T-cell (primary cell): ENCODE results near the gene ADGRL3. TPM values are rescaled to one million over a fixed set of nuclear protein-coding genes. Genes with fewer than 3 reads are reported as not detected.
"Not testable (repeated sequence)": the region's sequence is repeated elsewhere in the genome, so short reads cannot be mapped to it uniquely, and the experiment has no call there.

ENCODE experiments used
- ATAC-seq, 4 experiments: fragments of 200-7000 bp in 3 of 4; fragments of 150-1000 bp in 1 of 4; cut with Tn5 transposase; replicated peaks in 1 of 4; 1 replicate in 3 of 4; 2 replicates in 1 of 4; pipeline ENCODE4 v1.10.0; 2021; ENCODE audit warnings: moderate library complexity in 3 of 4, mild to moderate bottlenecking in 2 of 4, moderate number of reproducible peaks in 1 of 4
- CTCF ChIA-PET, 2 donors: fragments of 300-600 bp; sonication (Branson Sonifier 250); formaldehyde crosslinking; loops; one replicate each; lab custom pipeline; 2022; ENCODE audit warnings: antibody characterized with exemption in 2 of 2; lab: Charles Lee
- POLR2A ChIA-PET, 2 donors: fragments of 300-600 bp; sonication (Branson Sonifier 250); formaldehyde crosslinking; loops; one replicate each; lab custom pipeline; 2022; ENCODE audit warnings: antibody characterized with exemption in 2 of 2; lab: Charles Lee
- DNase-seq, 35 experiments: peaks; one replicate each; pipeline versions ENCODE4 v3.0.0 to v3.0.0-alpha.2; 2013 to 2023
- H3K27ac ChIP-seq: one replicate; pipeline ENCODE4 v1.5.1; 2013; ENCODE audit warnings: low read length
- H3K27me3 ChIP-seq, 2 experiments: replicated peaks in 1 of 2; 1 replicate in 1 of 2; 2 replicates in 1 of 2; pipeline versions ENCODE4 v1.6.1 to v1.7.0; 2013; ENCODE audit warnings: low read length in 1 of 2, mixed read lengths in 1 of 2; ENCODE audit not compliant: control insufficient read depth in 2 of 2, insufficient read depth in 2 of 2; ENCODE audit errors: extremely low read depth in 1 of 2
- H3K36me3 ChIP-seq, 2 donors: 1 replicate in 1 of 2; 2 replicates in 1 of 2; pipeline versions ENCODE4 v1.6.1 to v1.7.0; 2013; ENCODE audit warnings: low read length in 1 of 2; ENCODE audit not compliant: control insufficient read depth in 2 of 2, insufficient read depth in 1 of 2; ENCODE audit errors: extremely low read depth in 1 of 2
- H3K4me1 ChIP-seq, 2 experiments: 1 replicate in 1 of 2; 2 replicates in 1 of 2; pipeline versions ENCODE4 v1.6.1 to v1.7.0; 2013; ENCODE audit warnings: low read length in 2 of 2, mixed read lengths in 1 of 2; ENCODE audit not compliant: insufficient read depth in 2 of 2, control insufficient read depth in 1 of 2; ENCODE audit errors: extremely low read depth in 1 of 2
- H3K4me3 ChIP-seq, 2 donors: 1 replicate in 1 of 2; 2 replicates in 1 of 2; pipeline versions ENCODE4 v1.5.1 to v1.7.0; 2013; ENCODE audit warnings: mild to moderate bottlenecking in 2 of 2, low read length in 1 of 2, moderate library complexity in 1 of 2; ENCODE audit not compliant: control insufficient read depth in 1 of 2; ENCODE audit errors: extremely low read depth in 1 of 2
- H3K9me3 ChIP-seq: 2 replicates; pipeline ENCODE4 v1.7.0; 2013
- H3K27ac Mint-ChIP-seq, 2 donors: one replicate each; pipeline ENCODE4 v1.8.0; 2020 to 2021; ENCODE audit warnings: mild to moderate bottlenecking in 2 of 2, mixed read lengths in 2 of 2
- H3K27me3 Mint-ChIP-seq, 2 donors: one replicate each; pipeline ENCODE4 v1.8.0; 2021 to 2022; ENCODE audit warnings: mixed read lengths in 2 of 2
- H3K36me3 Mint-ChIP-seq: one replicate; pipeline ENCODE4 v1.8.0; 2021; ENCODE audit warnings: mixed read lengths
- H3K4me1 Mint-ChIP-seq, 3 donors: one replicate each; pipeline ENCODE4 v1.8.0; 2020 to 2022; ENCODE audit warnings: mixed read lengths in 3 of 3, mild to moderate bottlenecking in 1 of 3
- H3K4me3 Mint-ChIP-seq, 3 donors: one replicate each; pipeline ENCODE4 v1.8.0; 2020 to 2022; ENCODE audit warnings: mild to moderate bottlenecking in 3 of 3, mixed read lengths in 3 of 3, moderate library complexity in 3 of 3
- H3K9me3 Mint-ChIP-seq, 3 donors: one replicate each; pipeline ENCODE4 v1.8.0; 2020 to 2022; ENCODE audit warnings: mixed read lengths in 3 of 3
- WGBS: methylation state at CpG from one replicate; pipeline ENCODE4 v1.1.5; 2013; ENCODE audit warnings: missing lambda C conversion rate; ENCODE audit not compliant: insufficient coverage; 5-methylcytosine and 5-hydroxymethylcytosine counted together
- total RNA-seq, 35 experiments: library from RNA in 6 of 35; stranded (reverse) in 6 of 35; fragments of 120-200 nt in 1 of 35; gene quantifications; one replicate each; pipeline versions ENCODE4 v1.2.1 to v1.2.4 and lab custom pipeline; 2013 to 2026

The ADGRL3 gene
- total RNA-seq, 5 donors from 2014 or later (not counting 1 experiment from before 2014, with no cell fraction given) = 0.09 TPM; not detected in 4

- no peak for ATAC-seq
- no peaks in the 10 kb centered on the region for H3K9me3 ChIP-seq
- no peaks in the 10 kb centered on the region for H3K27me3 ChIP-seq
- H3K4me1 ChIP-seq = no peaks in the 10 kb centered on the region
- H3K36me3 Mint-ChIP-seq = no peaks in the 10 kb centered on the region
- no peaks in the 10 kb centered on the region for H3K4me1 Mint-ChIP-seq
- ChIA-PET CTCF (no interaction called here), POLR2A (no interaction called here)
- 71% methylated on average over 1 of the region's 1 CpG for WGBS
- peaks cover 14 to 16% (median 14%) of the 10 kb centered on the region in 3 donors for H3K9me3 Mint-ChIP-seq
- no peak for DNase-seq
- no peak overlapping the region for H3K4me3 ChIP-seq
- no peaks in the 10 kb centered on the region for H3K27me3 Mint-ChIP-seq
- no peaks in the 10 kb centered on the region for H3K36me3 ChIP-seq
- no peak overlapping the region for H3K27ac ChIP-seq
- H3K27ac Mint-ChIP-seq = no peak overlapping the region
- H3K4me3 Mint-ChIP-seq = no peak overlapping the region
Observed at GRCh38 chr4:61374447-61374891, 174.3 kb downstream of the ADGRL3 start.

DNA sequence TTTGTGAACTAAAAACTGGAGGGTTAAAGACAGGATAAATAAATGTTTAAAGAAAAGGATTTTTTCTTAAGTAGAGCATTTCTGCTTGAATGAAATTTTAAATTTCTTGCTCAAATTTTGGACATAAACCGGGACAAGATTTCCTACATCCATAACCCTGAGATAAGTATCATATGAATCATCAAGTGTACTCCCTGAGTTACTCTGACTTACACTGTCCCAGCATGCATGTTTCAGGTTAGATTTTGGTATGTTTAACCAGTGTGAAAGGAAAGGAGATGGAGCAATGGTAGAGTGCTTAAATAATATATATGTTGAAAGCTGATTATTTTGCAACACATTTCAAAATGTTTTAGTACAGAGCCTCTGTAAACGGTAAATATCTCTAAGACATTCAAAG lies 175.2 kb downstream of the ADGRL3 start:
- Histone ChIP-seq H3K27me3 (no peaks in the 10 kb centered on the region), H3K36me3 (no peaks in the 10 kb centered on the region), H3K4me3 (no peak overlapping the region), H3K27ac (no peak overlapping the region), H3K4me1 (no peaks in the 10 kb centered on the region), H3K9me3 (no peaks in the 10 kb centered on the region)
- DNase-seq (no peak), ATAC-seq (no peak)
- no peaks in the 10 kb centered on the region for H3K36me3 Mint-ChIP-seq
- H3K9me3 Mint-ChIP-seq = peaks cover 14 to 16% (median 14%) of the 10 kb centered on the region in 3 donors
- no peaks in the 10 kb centered on the region for H3K4me1 Mint-ChIP-seq
- H3K27ac Mint-ChIP-seq = no peak overlapping the region
- no peaks in the 10 kb centered on the region for H3K27me3 Mint-ChIP-seq
- no CpG with 5 or more reads among the region's 2 CpGs for whole genome bisulfite sequencing
- H3K4me3 Mint-ChIP-seq = no peak overlapping the region
- POLR2A ChIA-PET = interaction anchor here in 1 of 2 donors (0.6 kb wide), 1 partner anchor 16 kb away, joined by 5 read pairs; no protein-coding TSS in a partner anchor
- CTCF ChIA-PET = interaction anchor here in 1 of 2 donors (0.6 kb wide), 1 partner anchor 9 kb away, joined by 3 read pairs; no protein-coding TSS in a partner anchor

DNA sequence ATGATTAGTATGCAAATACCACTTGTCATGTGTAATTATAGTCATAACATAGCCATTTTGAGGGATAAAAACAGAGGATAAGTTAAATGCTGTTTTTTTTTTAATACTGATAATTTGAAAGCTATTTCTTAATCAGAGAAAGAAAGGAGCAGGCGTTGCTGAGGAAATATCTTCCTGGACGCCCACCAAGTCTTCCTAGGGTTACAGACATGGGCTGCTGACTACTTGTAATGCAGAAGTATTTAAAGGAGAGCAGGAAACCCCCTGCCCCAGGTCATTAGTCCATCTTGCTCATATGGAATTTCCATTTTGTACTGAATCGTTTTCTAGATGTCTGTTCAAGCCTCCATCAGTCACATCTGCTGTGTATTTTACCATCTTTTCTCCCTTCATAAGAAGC lies 176.2 kb downstream of the ADGRL3 start:
- no peak overlapping the region for H3K4me3 ChIP-seq
- H3K36me3 ChIP-seq = no peaks in the 10 kb centered on the region
- ChIA-PET CTCF (no interaction called here), POLR2A (no interaction called here)
- no CpG with 5 or more reads among the region's 3 CpGs for WGBS
- Mint-ChIP-seq H3K9me3 (peaks cover 16 to 21% (median 19%) of the 10 kb centered on the region in 3 donors), H3K4me1 (no peaks in the 10 kb centered on the region), H3K4me3 (no peak overlapping the region), H3K27ac (no peak overlapping the region), H3K27me3 (no peaks in the 10 kb centered on the region), H3K36me3 (no peaks in the 10 kb centered on the region)
- no peak overlapping the region for H3K27ac ChIP-seq
- no peaks in the 10 kb centered on the region for H3K9me3 ChIP-seq
- no peaks in the 10 kb centered on the region for H3K27me3 ChIP-seq
- no peaks in the 10 kb centered on the region for H3K4me1 ChIP-seq
- ATAC-seq (no peak), DNase-seq (no peak)

- Histone ChIP-seq H3K27me3 (no peaks in the 10 kb centered on the region), H3K4me3 (no peak overlapping the region), H3K27ac (no peak overlapping the region), H3K9me3 (no peaks in the 10 kb centered on the region), H3K4me1 (no peaks in the 10 kb centered on the region), H3K36me3 (no peaks in the 10 kb centered on the region)
- H3K4me1 Mint-ChIP-seq = no peaks in the 10 kb centered on the region
- H3K4me3 Mint-ChIP-seq = no peak overlapping the region
- DNase-seq = no peak
- POLR2A ChIA-PET = no interaction called here
- CTCF ChIA-PET = no interaction called here
- no CpG with 5 or more reads among the region's 1 CpG for WGBS
- no peaks in the 10 kb centered on the region for H3K27me3 Mint-ChIP-seq
- no peak for ATAC-seq
- no peak overlapping the region for H3K27ac Mint-ChIP-seq
- H3K9me3 Mint-ChIP-seq = peaks cover 20 to 23% (median 21%) of the 10 kb centered on the region in 3 donors
- H3K36me3 Mint-ChIP-seq = no peaks in the 10 kb centered on the region
Observed at GRCh38 chr4:61379406-61379805, 179.3 kb downstream of the ADGRL3 start.

- Histone ChIP-seq H3K4me1 (no peaks in the 10 kb centered on the region), H3K36me3 (no peaks in the 10 kb centered on the region), H3K27ac (no peak overlapping the region), H3K9me3 (no peaks in the 10 kb centered on the region), H3K27me3 (no peaks in the 10 kb centered on the region), H3K4me3 (no peak overlapping the region)
- ChIA-PET POLR2A (no interaction called here), CTCF (no interaction called here)
- Mint-ChIP-seq H3K4me1 (no peaks in the 10 kb centered on the region), H3K4me3 (no peak overlapping the region), H3K27ac (no peak overlapping the region), H3K27me3 (no peaks in the 10 kb centered on the region), H3K9me3 (peaks cover 23 to 24% (median 23%) of the 10 kb centered on the region in 3 donors), H3K36me3 (no peaks in the 10 kb centered on the region)
- DNase-seq = no peak
- no CpG with 5 or more reads among the region's 2 CpGs for WGBS
- no peak for ATAC-seq
Observed at GRCh38 chr4:61380865-61381264, 180.7 kb downstream of the ADGRL3 start.

DNA sequence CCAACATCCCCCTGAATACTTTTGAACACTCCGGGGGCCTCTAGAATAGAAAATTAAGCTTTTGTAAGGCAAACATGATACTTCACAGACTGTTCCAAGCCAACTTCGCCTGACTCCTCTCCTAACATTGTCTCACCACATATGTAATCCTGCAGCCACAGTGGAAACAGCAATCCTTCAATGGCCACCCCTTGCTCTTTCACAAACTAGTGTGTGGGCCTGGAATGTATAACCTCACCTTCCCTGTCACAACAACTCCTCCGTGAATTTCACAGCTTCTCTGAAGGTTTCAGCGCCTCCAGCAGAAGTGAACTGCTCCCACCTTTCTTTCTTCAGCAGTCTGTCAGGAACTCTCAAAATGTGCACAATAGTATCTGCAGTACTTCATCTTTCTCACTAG lies 185.1 kb downstream of the ADGRL3 start:
- ATAC-seq (no peak), DNase-seq (no peak)
- CTCF ChIA-PET = no interaction called here
- Mint-ChIP-seq H3K27ac (no peak overlapping the region), H3K36me3 (no peaks in the 10 kb centered on the region), H3K9me3 (peaks cover 13 to 33% (median 15%) of the 10 kb centered on the region in 3 donors), H3K4me3 (no peak overlapping the region), H3K4me1 (no peaks in the 10 kb centered on the region), H3K27me3 (no peaks in the 10 kb centered on the region)
- WGBS = 76% methylated on average over 2 of the region's 4 CpGs
- H3K4me3 ChIP-seq = no peak overlapping the region
- no peaks in the 10 kb centered on the region for H3K4me1 ChIP-seq
- POLR2A ChIA-PET = no interaction called here
- no peak overlapping the region for H3K27ac ChIP-seq
- no peaks in the 10 kb centered on the region for H3K36me3 ChIP-seq
- no peaks in the 10 kb centered on the region for H3K27me3 ChIP-seq
- no peaks in the 10 kb centered on the region for H3K9me3 ChIP-seq

DNA sequence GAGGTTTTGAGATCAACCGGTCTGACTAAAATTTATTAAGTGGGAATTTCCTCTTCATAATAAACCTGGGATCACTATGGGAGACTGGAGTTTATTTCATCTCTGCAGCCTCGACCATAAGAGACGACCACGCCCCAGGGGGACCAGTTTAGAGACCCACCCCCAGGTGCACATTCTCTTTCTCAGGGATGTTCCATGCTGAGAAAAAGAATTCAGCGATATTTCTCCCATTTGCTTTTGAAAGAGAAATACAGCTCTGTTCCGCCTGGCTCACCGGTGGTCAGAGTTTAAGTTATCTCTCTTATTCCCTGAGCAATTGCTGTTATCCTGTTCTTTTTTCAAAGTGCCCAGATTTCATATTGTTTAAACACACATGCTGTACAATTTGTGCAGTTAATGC lies 187.2 kb downstream of the ADGRL3 start:
- H3K36me3 ChIP-seq, H3K36me3 Mint-ChIP-seq, H3K4me1 Mint-ChIP-seq, CTCF ChIA-PET, H3K27me3 Mint-ChIP-seq, POLR2A ChIA-PET, H3K27ac Mint-ChIP-seq, H3K27ac ChIP-seq, H3K4me1 ChIP-seq, H3K4me3 Mint-ChIP-seq, H3K27me3 ChIP-seq, H3K9me3 ChIP-seq, DNase-seq, ATAC-seq, H3K4me3 ChIP-seq: not testable (repeated sequence)
- peaks cover 8 to 34% (median 15%) of the 10 kb centered on the region in 3 donors for H3K9me3 Mint-ChIP-seq
- 80% methylated on average over 1 of the region's 7 CpGs for WGBS
